Dedifferentiated amniotic fluid mesenchymal stem cell (primary cell): ENCODE measurements around the gene DUX4.
"Not testable (repeated sequence)": the region's sequence is repeated elsewhere in the genome, so short reads cannot be mapped to it uniquely, and the experiment has no call there.

ENCODE experiments used
- DNase-seq: peaks from one replicate; pipeline ENCODE4 v3.0.0-alpha.2; 2016; ENCODE audit errors: extremely low spot score

Gene DUX4

GRCh38 chr4:190173428-190173827 lies at the start of gene DUX4:
DUX4 (plus strand) TSS chr4:190173774; CDS start chr4:190173774, 0 bp downstream.
- not testable (repeated sequence) for DNase-seq

- not testable (repeated sequence) for DNase-seq
These were observed 1.9 kb downstream of the DUX4 start for GRCh38 chr4:190175436-190175835.

GRCh38 chr4:190177727-190178605 lies 4.4 kb downstream of the DUX4 start:
- DNase-seq, result not testable (repeated sequence)

- not testable (repeated sequence) for DNase-seq
These were observed 5.0 kb downstream of the DUX4 start for GRCh38 chr4:190178606-190178990.

GRCh38 chr4:190179030-190179739 lies 5.6 kb downstream of the DUX4 start:
- DNase-seq, result not testable (repeated sequence)

- DNase-seq, result not testable (repeated sequence)
These were observed 6.1 kb downstream of the DUX4 start for GRCh38 chr4:190179740-190180094.

GRCh38 chr4:190180947-190181346 lies 7.4 kb downstream of the DUX4 start:
- DNase-seq, result not testable (repeated sequence)

GRCh38 chr4:190181481-190182100 lies 8.0 kb downstream of the DUX4 start:
- not testable (repeated sequence) for DNase-seq

GRCh38 chr4:190203510-190203909 lies 29.9 kb downstream of the DUX4 start:
- not testable (repeated sequence) for DNase-seq
